Glomerular visceral epithelial cell (primary cell): ENCODE results near the gene FAM168A.

Experiments
- DNase-seq: peaks from one replicate; pipeline ENCODE4 v3.0.0-alpha.2; 2016; ENCODE audit errors: extremely low spot score

The FAM168A gene

GRCh38 chr11:73401217-73401923 is 196.5 kb downstream of the FAM168A start:
- DNase-seq, result no peak

GRCh38 chr11:73400293-73400692 is 197.6 kb downstream of the FAM168A start:
- DNase-seq, result no peak

- DNase-seq, result no peak
Observed at GRCh38 chr11:73399636-73400035, 198.3 kb downstream of the FAM168A start.

- no peak for DNase-seq
Observed at GRCh38 chr11:73399159-73399590, 198.7 kb downstream of the FAM168A start.

GRCh38 chr11:73398721-73399120 is 199.2 kb downstream of the FAM168A start:
- no peak for DNase-seq

- no peak for DNase-seq
Observed at GRCh38 chr11:73398132-73398526, 199.8 kb downstream of the FAM168A start.

GRCh38 chr11:73397468-73398131 is 200.3 kb downstream of the FAM168A start:
- DNase-seq, result no peak

GRCh38 chr11:73396985-73397384 is 200.9 kb downstream of the FAM168A start:
- DNase-seq, result no peak

- no peak for DNase-seq
Observed at GRCh38 chr11:73396251-73396930, 201.5 kb downstream of the FAM168A start.

- DNase-seq, result no peak
Observed at GRCh38 chr11:73395297-73396208, 202.4 kb downstream of the FAM168A start.

GRCh38 chr11:73394416-73395296 is 203.3 kb downstream of the FAM168A start:
- no peak for DNase-seq

- peak; percentile 78 for DNase-seq
Observed at GRCh38 chr11:73393479-73394415, 204.2 kb downstream of the FAM168A start.

- DNase-seq, result no peak
Observed at GRCh38 chr11:73393011-73393380, 204.9 kb downstream of the FAM168A start.

GRCh38 chr11:73392108-73393010 is 205.6 kb downstream of the FAM168A start:
- no peak for DNase-seq

- DNase-seq, result no peak
Observed at GRCh38 chr11:73391665-73392064, 206.2 kb downstream of the FAM168A start.

- DNase-seq, result no peak
Observed at GRCh38 chr11:73390601-73391565, 207.0 kb downstream of the FAM168A start.

- peak; percentile 30 for DNase-seq
Observed at GRCh38 chr11:73389916-73390315, 208.0 kb downstream of the FAM168A start.
